Measurements from ENCODE around the gene AGPS.
"Not testable (repeated sequence)": the region's sequence is repeated elsewhere in the genome, so short reads cannot be mapped to it uniquely, and the experiment has no call there.

DNA sequence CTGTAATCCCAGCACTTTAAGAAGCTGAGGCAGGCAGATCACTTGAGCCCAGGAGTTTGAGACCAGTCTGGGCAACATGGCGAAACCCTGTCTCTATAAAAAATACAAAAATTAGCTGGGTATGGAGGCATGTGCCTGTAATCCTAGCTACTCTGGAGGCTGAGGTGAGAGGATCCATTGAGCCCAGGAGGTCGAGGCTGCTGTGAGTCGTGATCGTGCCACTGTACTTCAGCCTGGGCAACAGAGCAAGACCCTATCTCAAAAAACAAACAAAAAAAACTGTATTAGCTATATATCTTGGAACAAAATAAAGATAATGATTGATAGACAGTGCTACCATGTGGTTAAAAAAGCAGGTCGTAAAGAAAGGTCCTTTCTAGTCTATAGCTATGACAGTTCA, 93.1 kb downstream of the AGPS start:
- not testable (repeated sequence) for TF ChIP-seq CTCF (IDR thresholded peaks at IDR 0.05); ZFX (IDR thresholded peaks at IDR 0.05; ENCODE audit: borderline replicate concordance)

Measured in 22Rv1 (cell line).